ENCODE data around the gene HINFP. TPM values are rescaled to one million over a fixed set of nuclear protein-coding genes. Genes with fewer than 3 reads are reported as not detected.

The HINFP gene
- total and polyA plus RNA-seq, 4 donors, result 6.4 to 14.3 (median 8.3) TPM

DNA sequence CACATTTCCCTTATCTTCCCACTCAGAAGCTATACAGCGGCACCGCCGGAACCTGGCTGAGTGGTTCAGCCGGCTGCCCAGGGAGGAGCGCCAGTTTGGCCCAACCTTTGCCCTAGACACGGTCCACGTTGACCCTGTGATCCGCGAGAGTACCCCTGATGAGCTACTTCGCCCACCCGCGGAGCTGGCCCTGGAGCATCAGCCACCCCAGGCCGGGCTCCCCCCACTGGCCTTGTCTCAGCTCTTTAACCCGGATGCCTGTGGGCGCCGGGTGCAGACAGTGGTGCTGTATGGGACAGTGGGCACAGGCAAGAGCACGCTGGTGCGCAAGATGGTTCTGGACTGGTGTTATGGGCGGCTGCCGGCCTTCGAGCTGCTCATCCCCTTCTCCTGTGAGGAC lies 52.1 kb downstream of the HINFP start:
- TF ChIP-seq, protein P1, sequence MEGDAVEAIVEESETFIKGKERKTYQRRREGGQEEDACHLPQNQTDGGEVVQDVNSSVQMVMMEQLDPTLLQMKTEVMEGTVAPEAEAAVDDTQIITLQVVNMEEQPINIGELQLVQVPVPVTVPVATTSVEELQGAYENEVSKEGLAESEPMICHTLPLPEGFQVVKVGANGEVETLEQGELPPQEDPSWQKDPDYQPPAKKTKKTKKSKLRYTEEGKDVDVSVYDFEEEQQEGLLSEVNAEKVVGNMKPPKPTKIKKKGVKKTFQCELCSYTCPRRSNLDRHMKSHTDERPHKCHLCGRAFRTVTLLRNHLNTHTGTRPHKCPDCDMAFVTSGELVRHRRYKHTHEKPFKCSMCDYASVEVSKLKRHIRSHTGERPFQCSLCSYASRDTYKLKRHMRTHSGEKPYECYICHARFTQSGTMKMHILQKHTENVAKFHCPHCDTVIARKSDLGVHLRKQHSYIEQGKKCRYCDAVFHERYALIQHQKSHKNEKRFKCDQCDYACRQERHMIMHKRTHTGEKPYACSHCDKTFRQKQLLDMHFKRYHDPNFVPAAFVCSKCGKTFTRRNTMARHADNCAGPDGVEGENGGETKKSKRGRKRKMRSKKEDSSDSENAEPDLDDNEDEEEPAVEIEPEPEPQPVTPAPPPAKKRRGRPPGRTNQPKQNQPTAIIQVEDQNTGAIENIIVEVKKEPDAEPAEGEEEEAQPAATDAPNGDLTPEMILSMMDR (IDR thresholded peaks at IDR 0.05; ENCODE audit: low read depth, low read length, missing input control), result no peak
- no peak for TF ChIP-seq NR2F2 (IDR thresholded peaks at IDR 0.05)
- TF ChIP-seq EGR1 (IDR thresholded peaks at IDR 0.05; ENCODE audit: low read depth in 2 of 2), result no peak
- no peak for TF ChIP-seq GABPA (IDR thresholded peaks at IDR 0.05 in 1 of 2, conservative IDR thresholded peaks at IDR 0.05 in 1 of 2)
- H3K4me1 ChIP-seq (ENCODE audit: control insufficient read depth in 4 of 4, insufficient read depth in 4 of 4, low read length in 3 of 4), result peaks cover 3 to 8% (median 5%) of the 10 kb centered on the region in 4 donors
- WGBS, result 94% methylated on average over 21 of the region's 21 CpGs
- no peak overlapping the region for H3K27ac ChIP-seq (ENCODE audit: low read depth in 1 of 2, low read length in 2 of 2)
- peaks cover 0 to 25% (median 9%) of the 10 kb centered on the region in 4 donors for H3K36me3 ChIP-seq (ENCODE audit: control insufficient read depth in 4 of 4, insufficient read depth in 3 of 4, low read depth in 1 of 4, low read length in 3 of 4)
- no peak overlapping the region for H3K4me3 ChIP-seq (ENCODE audit: low read depth in 1 of 3, low read length in 3 of 3)
- DNase-seq (ENCODE audit: low spot score), result no peak
- H3K9ac ChIP-seq (ENCODE audit: low read depth in 1 of 2, low read length in 2 of 2), result no peak overlapping the region
- H3K9me3 ChIP-seq (ENCODE audit: control insufficient read depth in 4 of 4, low read length in 3 of 4), result no peaks in the 10 kb centered on the region
- no peaks in the 10 kb centered on the region for H3K27me3 ChIP-seq (ENCODE audit: control insufficient read depth in 4 of 4, insufficient read depth in 4 of 4, low read length in 3 of 4)

DNA sequence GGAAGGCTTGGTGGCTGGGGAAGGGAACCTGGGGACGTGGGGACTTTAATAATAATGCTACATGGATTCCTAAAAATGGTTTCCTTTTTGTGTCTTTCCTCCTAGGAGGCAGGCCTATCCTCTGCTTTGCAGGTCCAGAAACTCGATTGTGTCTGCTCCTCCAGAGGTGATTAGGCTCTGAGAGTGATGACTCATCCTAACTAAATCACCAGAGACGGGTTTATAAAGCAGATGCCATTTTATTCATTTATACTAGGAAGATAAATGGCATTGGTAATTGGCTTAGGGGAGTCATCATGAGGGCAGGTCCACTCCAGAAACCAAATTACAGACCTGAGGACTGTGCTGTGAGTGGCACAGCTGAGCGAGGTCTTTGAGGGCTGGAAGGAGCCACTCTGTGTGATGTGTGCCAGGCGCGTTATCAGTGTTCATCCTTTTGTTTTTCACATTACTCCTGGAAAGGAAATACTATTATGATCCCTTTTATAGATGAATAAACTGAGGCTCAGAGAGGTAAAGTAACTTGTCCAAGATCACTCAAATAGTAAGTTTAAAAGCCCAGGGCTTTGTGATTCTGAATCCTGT lies 54.2 kb downstream of the HINFP start:
- Histone ChIP-seq H3K36me3 (ENCODE audit: control insufficient read depth in 4 of 4, insufficient read depth in 3 of 4, low read depth in 1 of 4, low read length in 3 of 4) (peaks cover 0 to 25% (median 9%) of the 10 kb centered on the region in 4 donors), H3K27me3 (ENCODE audit: control insufficient read depth in 4 of 4, insufficient read depth in 4 of 4, low read length in 3 of 4) (no peaks in the 10 kb centered on the region), H3K4me3 (ENCODE audit: low read depth in 1 of 3, low read length in 3 of 3) (no peak overlapping the region), H3K9ac (ENCODE audit: low read depth in 1 of 2, low read length in 2 of 2) (no peak overlapping the region), H3K27ac (ENCODE audit: low read depth in 1 of 2, low read length in 2 of 2) (no peak overlapping the region), H3K4me1 (ENCODE audit: control insufficient read depth in 4 of 4, insufficient read depth in 4 of 4, low read length in 3 of 4) (peaks cover 0 to 7% (median 4%) of the 10 kb centered on the region in 4 donors), H3K9me3 (ENCODE audit: control insufficient read depth in 4 of 4, low read length in 3 of 4) (no peaks in the 10 kb centered on the region)
- DNase-seq (ENCODE audit: low spot score), result no peak
- no peak for TF ChIP-seq EGR1 (IDR thresholded peaks at IDR 0.05; ENCODE audit: low read depth in 2 of 2)
- no peak for TF ChIP-seq JUND (IDR thresholded peaks at IDR 0.05)
- no peak for TF ChIP-seq GABPA (IDR thresholded peaks at IDR 0.05 in 1 of 2, conservative IDR thresholded peaks at IDR 0.05 in 1 of 2)
- TF ChIP-seq SP1 (IDR thresholded peaks at IDR 0.05), result no peak
- TF ChIP-seq, protein P2, sequence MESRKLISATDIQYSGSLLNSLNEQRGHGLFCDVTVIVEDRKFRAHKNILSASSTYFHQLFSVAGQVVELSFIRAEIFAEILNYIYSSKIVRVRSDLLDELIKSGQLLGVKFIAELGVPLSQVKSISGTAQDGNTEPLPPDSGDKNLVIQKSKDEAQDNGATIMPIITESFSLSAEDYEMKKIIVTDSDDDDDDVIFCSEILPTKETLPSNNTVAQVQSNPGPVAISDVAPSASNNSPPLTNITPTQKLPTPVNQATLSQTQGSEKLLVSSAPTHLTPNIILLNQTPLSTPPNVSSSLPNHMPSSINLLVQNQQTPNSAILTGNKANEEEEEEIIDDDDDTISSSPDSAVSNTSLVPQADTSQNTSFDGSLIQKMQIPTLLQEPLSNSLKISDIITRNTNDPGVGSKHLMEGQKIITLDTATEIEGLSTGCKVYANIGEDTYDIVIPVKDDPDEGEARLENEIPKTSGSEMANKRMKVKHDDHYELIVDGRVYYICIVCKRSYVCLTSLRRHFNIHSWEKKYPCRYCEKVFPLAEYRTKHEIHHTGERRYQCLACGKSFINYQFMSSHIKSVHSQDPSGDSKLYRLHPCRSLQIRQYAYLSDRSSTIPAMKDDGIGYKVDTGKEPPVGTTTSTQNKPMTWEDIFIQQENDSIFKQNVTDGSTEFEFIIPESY (IDR thresholded peaks at IDR 0.05), result no peak
- TF ChIP-seq HNF4G (IDR thresholded peaks at IDR 0.05), result no peak
- TF ChIP-seq, protein P1 (IDR thresholded peaks at IDR 0.05; ENCODE audit: low read depth, low read length, missing input control), result no peak
- TF ChIP-seq NR2F2 (IDR thresholded peaks at IDR 0.05), result no peak
- no peak for TF ChIP-seq YY1 (IDR thresholded peaks at IDR 0.05)
- TF ChIP-seq RXRA (IDR thresholded peaks at IDR 0.05), result no peak
- TF ChIP-seq, protein P3, sequence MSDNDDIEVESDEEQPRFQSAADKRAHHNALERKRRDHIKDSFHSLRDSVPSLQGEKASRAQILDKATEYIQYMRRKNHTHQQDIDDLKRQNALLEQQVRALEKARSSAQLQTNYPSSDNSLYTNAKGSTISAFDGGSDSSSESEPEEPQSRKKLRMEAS (IDR thresholded peaks at IDR 0.05), result no peak
- TF ChIP-seq HNF4A (conservative IDR thresholded peaks at IDR 0.05), result no peak
- TF ChIP-seq, protein P4, sequence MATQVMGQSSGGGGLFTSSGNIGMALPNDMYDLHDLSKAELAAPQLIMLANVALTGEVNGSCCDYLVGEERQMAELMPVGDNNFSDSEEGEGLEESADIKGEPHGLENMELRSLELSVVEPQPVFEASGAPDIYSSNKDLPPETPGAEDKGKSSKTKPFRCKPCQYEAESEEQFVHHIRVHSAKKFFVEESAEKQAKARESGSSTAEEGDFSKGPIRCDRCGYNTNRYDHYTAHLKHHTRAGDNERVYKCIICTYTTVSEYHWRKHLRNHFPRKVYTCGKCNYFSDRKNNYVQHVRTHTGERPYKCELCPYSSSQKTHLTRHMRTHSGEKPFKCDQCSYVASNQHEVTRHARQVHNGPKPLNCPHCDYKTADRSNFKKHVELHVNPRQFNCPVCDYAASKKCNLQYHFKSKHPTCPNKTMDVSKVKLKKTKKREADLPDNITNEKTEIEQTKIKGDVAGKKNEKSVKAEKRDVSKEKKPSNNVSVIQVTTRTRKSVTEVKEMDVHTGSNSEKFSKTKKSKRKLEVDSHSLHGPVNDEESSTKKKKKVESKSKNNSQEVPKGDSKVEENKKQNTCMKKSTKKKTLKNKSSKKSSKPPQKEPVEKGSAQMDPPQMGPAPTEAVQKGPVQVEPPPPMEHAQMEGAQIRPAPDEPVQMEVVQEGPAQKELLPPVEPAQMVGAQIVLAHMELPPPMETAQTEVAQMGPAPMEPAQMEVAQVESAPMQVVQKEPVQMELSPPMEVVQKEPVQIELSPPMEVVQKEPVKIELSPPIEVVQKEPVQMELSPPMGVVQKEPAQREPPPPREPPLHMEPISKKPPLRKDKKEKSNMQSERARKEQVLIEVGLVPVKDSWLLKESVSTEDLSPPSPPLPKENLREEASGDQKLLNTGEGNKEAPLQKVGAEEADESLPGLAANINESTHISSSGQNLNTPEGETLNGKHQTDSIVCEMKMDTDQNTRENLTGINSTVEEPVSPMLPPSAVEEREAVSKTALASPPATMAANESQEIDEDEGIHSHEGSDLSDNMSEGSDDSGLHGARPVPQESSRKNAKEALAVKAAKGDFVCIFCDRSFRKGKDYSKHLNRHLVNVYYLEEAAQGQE (IDR thresholded peaks at IDR 0.05), result no peak
- WGBS, result 83% methylated on average over 6 of the region's 6 CpGs
